CD14-positive monocyte (primary cell): ENCODE data around the gene ANGPTL4. TPM values are rescaled to one million over a fixed set of nuclear protein-coding genes. Genes with fewer than 3 reads are reported as not detected.

ENCODE experiments used
- DNase-seq, 3 donors: peaks; one replicate each; pipeline ENCODE4 v3.0.0-alpha.2; 2011 to 2022
- H2AFZ ChIP-seq: 2 replicates; pipeline ENCODE4 v1.6.0; 2012; ENCODE audit warnings: mild to moderate bottlenecking, low read depth, low read length, inconsistent platforms; ENCODE audit not compliant: insufficient read depth, poor library complexity, severe bottlenecking
- H3K27ac ChIP-seq, 2 donors: 1 replicate in 1 of 2; 2 replicates in 1 of 2; pipeline ENCODE4 v1.5.1; 2012 to 2013; ENCODE audit warnings: low read length in 2 of 2, control low read depth in 1 of 2, inconsistent platforms in 1 of 2, low read depth in 1 of 2, mild to moderate bottlenecking in 1 of 2
- H3K27me3 ChIP-seq, 2 donors: one replicate each; pipeline versions ENCODE4 v1.6.0 to v1.6.1; 2011 to 2013; ENCODE audit warnings: low read length in 2 of 2; ENCODE audit not compliant: control insufficient read depth in 2 of 2, insufficient read depth in 2 of 2
- H3K36me3 ChIP-seq, 2 donors: replicated peaks in 1 of 2; 1 replicate in 1 of 2; 2 replicates in 1 of 2; pipeline versions ENCODE4 v1.5.1 to v1.6.1; 2012 to 2013; ENCODE audit warnings: low read length in 2 of 2, control low read depth in 1 of 2, inconsistent platforms in 1 of 2, mild to moderate bottlenecking in 1 of 2; ENCODE audit not compliant: insufficient read depth in 2 of 2, control insufficient read depth in 1 of 2
- H3K4me1 ChIP-seq, 2 donors: 1 replicate in 1 of 2; 2 replicates in 1 of 2; pipeline versions ENCODE4 v1.5.1 to v1.6.1; 2012 to 2013; ENCODE audit warnings: low read length in 2 of 2, control low read depth in 1 of 2, inconsistent platforms in 1 of 2, mild to moderate bottlenecking in 1 of 2, moderate library complexity in 1 of 2; ENCODE audit not compliant: insufficient read depth in 2 of 2, control insufficient read depth in 1 of 2
- H3K4me2 ChIP-seq: replicated peaks from 2 replicates; pipeline ENCODE3; 2012; ENCODE audit warnings: low read length, moderate library complexity, mild to moderate bottlenecking; ENCODE audit not compliant: poor library complexity, severe bottlenecking; ENCODE audit errors: extremely low read depth
- H3K4me3 ChIP-seq, 3 experiments: fragments of 200-600 bp in 1 of 3; sonication (generic) in 1 of 3; replicated peaks in 1 of 3; 1 replicate in 2 of 3; 2 replicates in 1 of 3; pipeline ENCODE4 v1.5.1; 2011 to 2013; ENCODE audit warnings: low read length in 3 of 3, mild to moderate bottlenecking in 3 of 3, control low read depth in 2 of 3, low read depth in 2 of 3, inconsistent platforms in 1 of 3, moderate library complexity in 1 of 3
- H3K79me2 ChIP-seq: 2 replicates; pipeline ENCODE4 v1.6.0; 2012; ENCODE audit warnings: mild to moderate bottlenecking, control low read depth, inconsistent platforms, low read length, moderate library complexity; ENCODE audit not compliant: insufficient read depth
- H3K9ac ChIP-seq: 2 replicates; pipeline ENCODE4 v1.6.0; 2017; ENCODE audit warnings: low read length, mild to moderate bottlenecking; ENCODE audit not compliant: insufficient read depth, poor library complexity, severe bottlenecking
- H3K9me3 ChIP-seq, 2 donors: replicated peaks in 1 of 2; 1 replicate in 1 of 2; 2 replicates in 1 of 2; pipeline versions ENCODE4 v1.5.1 to v1.6.1; 2012 to 2013; ENCODE audit warnings: low read length in 2 of 2, control low read depth in 1 of 2; ENCODE audit not compliant: control insufficient read depth in 1 of 2, insufficient read depth in 1 of 2
- H4K20me1 ChIP-seq: 2 replicates; pipeline ENCODE4 v1.6.0; 2012; ENCODE audit warnings: mild to moderate bottlenecking, low read length, control low read depth, moderate library complexity; ENCODE audit not compliant: insufficient read depth
- H3K27ac Mint-ChIP-seq, 7 donors: one replicate each; pipeline ENCODE4 v1.8.0; 2020; ENCODE audit warnings: mild to moderate bottlenecking in 7 of 7, mixed read lengths in 7 of 7, moderate library complexity in 6 of 7, inconsistent platforms in 2 of 7
- H3K27me3 Mint-ChIP-seq, 3 donors: one replicate each; pipeline ENCODE4 v1.8.0; 2021 to 2022; ENCODE audit warnings: low read depth in 3 of 3, mild to moderate bottlenecking in 3 of 3, mixed read lengths in 3 of 3, moderate library complexity in 3 of 3, inconsistent platforms in 1 of 3
- H3K36me3 Mint-ChIP-seq, 2 donors: one replicate each; pipeline ENCODE4 v1.8.0; 2020; ENCODE audit warnings: mixed read lengths in 2 of 2, inconsistent platforms in 1 of 2, mild to moderate bottlenecking in 1 of 2
- H3K4me1 Mint-ChIP-seq: one replicate; pipeline ENCODE4 v1.8.0; 2020; ENCODE audit warnings: mild to moderate bottlenecking, mixed read lengths
- H3K4me3 Mint-ChIP-seq, 2 donors: one replicate each; pipeline ENCODE4 v1.8.0; 2020; ENCODE audit warnings: mild to moderate bottlenecking in 2 of 2, mixed read lengths in 2 of 2, moderate library complexity in 1 of 2
- H3K9me3 Mint-ChIP-seq, 7 donors: one replicate each; pipeline ENCODE4 v1.8.0; 2020 to 2022; ENCODE audit warnings: mixed read lengths in 7 of 7, mild to moderate bottlenecking in 6 of 7, moderate library complexity in 6 of 7, inconsistent platforms in 2 of 7
- CTCF ChIP-seq: fragments of 200-600 bp; IDR thresholded peaks from one replicate; pipeline ENCODE4 v1.8.0; 2022; ENCODE audit warnings: antibody characterized with exemption, mild to moderate bottlenecking
- WGBS: methylation state at CpG from one replicate; pipeline ENCODE4 v1.1.5; 2013; ENCODE audit warnings: missing lambda C conversion rate; ENCODE audit not compliant: insufficient coverage; 5-methylcytosine and 5-hydroxymethylcytosine counted together
- intact Hi-C, 2 donors: fragments of 100-400 bp; cut with micrococcal nuclease; formaldehyde crosslinking; loops; one replicate each; pipeline versions ENCODE4 v1.15.0 to v1.15.1; 2023
- polyA plus RNA-seq, 3 donors: library from polyadenylated mRNA; depleted of rRNA in 1 of 3; unstranded in 2 of 3; stranded (reverse) in 1 of 3; fragments of 300-500 nt in 2 of 3; fragments of >200 nt in 1 of 3; fragmentation: Illumina TruSeq in 2 of 3; gene quantifications; 1 replicate in 2 of 3; 2 replicates in 1 of 3; pipeline ENCODE4 v1.2.3, GENCODE V29; 2012 to 2021

Gene ANGPTL4
- polyA plus RNA-seq, 3 donors: not detected

GRCh38 chr19:8416796-8417195 is 52.8 kb downstream of the ANGPTL4 start:
- no peak overlapping the region for H3K27ac ChIP-seq
- no peak for TF ChIP-seq CTCF
- H3K9me3 ChIP-seq: no peaks in the 10 kb centered on the region
- DNase-seq: no peak
- H3K4me1 ChIP-seq: peaks cover 14 to 25% of the 10 kb centered on the region in 2 donors
- H2AFZ ChIP-seq: no peak overlapping the region
- H3K9me3 Mint-ChIP-seq: no peaks in the 10 kb centered on the region
- no peak overlapping the region for H3K9ac ChIP-seq
- 92% methylated on average over 2 of the region's 4 CpGs for WGBS
- intact Hi-C loops: loop anchor here in 1 of 2 donors (10.0 kb wide), 1 partner anchor 98 kb away; the partner anchor contains the start of gene ZNF414
- no peak overlapping the region for H3K4me2 ChIP-seq
- no peak overlapping the region for H3K4me3 ChIP-seq
- peaks cover 0 to 2% (median 0%) of the 10 kb centered on the region in 3 donors for H3K27me3 Mint-ChIP-seq
- no peaks in the 10 kb centered on the region for H3K79me2 ChIP-seq
- no peak overlapping the region for H3K4me3 Mint-ChIP-seq
- no peaks in the 10 kb centered on the region for H4K20me1 ChIP-seq
- peaks cover 4 to 17% of the 10 kb centered on the region in 2 donors for H3K36me3 Mint-ChIP-seq
- peaks cover 4 to 9% of the 10 kb centered on the region in 2 donors for H3K36me3 ChIP-seq
- H3K27ac Mint-ChIP-seq: peak overlapping the region in 1 of 7 donors; percentile 3
- H3K4me1 Mint-ChIP-seq: peaks cover 22% of the 10 kb centered on the region
- H3K27me3 ChIP-seq: no peaks in the 10 kb centered on the region

- Histone ChIP-seq H3K4me1 (peaks cover 24 to 37% of the 10 kb centered on the region in 2 donors), H4K20me1 (no peaks in the 10 kb centered on the region), H3K27ac (no peak overlapping the region), H3K79me2 (no peaks in the 10 kb centered on the region), H2AFZ (no peak overlapping the region), H3K36me3 (peaks cover 17 to 22% of the 10 kb centered on the region in 2 donors), H3K4me2 (no peak overlapping the region), H3K27me3 (no peaks in the 10 kb centered on the region), H3K4me3 (no peak overlapping the region), H3K9ac (no peak overlapping the region), H3K9me3 (no peaks in the 10 kb centered on the region)
- Mint-ChIP-seq H3K27me3 (peaks cover 0 to 6% (median 0%) of the 10 kb centered on the region in 3 donors), H3K4me3 (no peak overlapping the region), H3K27ac (peak overlapping the region in 2 of 7 donors; percentile 62 to 77), H3K36me3 (peaks cover 20 to 42% of the 10 kb centered on the region in 2 donors), H3K9me3 (peaks cover 0 to 4% (median 0%) of the 10 kb centered on the region in 7 donors), H3K4me1 (peaks cover 27% of the 10 kb centered on the region)
- over 99% methylated on average over 25 of the region's 28 CpGs for WGBS
- no peak for DNase-seq
- TF ChIP-seq CTCF: no peak
- intact Hi-C loops: no loop called here
Measured at GRCh38 chr19:8421484-8422461, 57.8 kb downstream of the ANGPTL4 start.
